Measurements from ENCODE around the gene DEXI.

DNA sequence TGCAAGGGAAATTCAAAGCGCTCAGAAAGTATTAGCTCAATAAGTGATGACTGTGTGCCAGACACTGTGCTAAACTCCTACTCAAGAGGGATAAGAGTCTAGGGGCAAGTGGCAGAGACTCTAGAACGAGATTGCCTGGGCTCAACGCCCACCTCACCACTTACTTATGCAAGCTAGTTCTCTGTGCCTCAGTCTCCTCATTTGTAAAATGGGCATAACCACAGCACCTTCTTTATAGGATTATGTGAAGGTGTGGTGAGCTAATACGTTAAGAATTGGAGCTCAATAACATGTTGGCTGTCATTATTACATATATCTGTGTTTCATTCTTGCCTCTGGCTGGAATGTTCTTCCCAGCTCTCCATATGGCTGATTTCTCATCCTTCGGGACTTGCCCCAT lies 15.4 kb downstream of the DEXI start:
- TF ChIP-seq CTCF (conservative IDR thresholded peaks at IDR 0.05; ENCODE audit: low read depth, low read length) (no peak), FOS (IDR thresholded peaks at IDR 0.05; ENCODE audit: low read depth, low read length) (no peak), CEBPB (IDR thresholded peaks at IDR 0.05; ENCODE audit: low read depth, low read length) (no peak), CHD1 (IDR thresholded peaks at IDR 0.05; ENCODE audit: low read depth, low read length) (no peak), POLR2A (IDR thresholded peaks at IDR 0.05; ENCODE audit: low read depth, low read length) (no peak), MAZ (IDR thresholded peaks at IDR 0.05; ENCODE audit: borderline replicate concordance, low read depth, low read length) (no peak), BHLHE40 (IDR thresholded peaks at IDR 0.05; ENCODE audit: low read depth, low read length) (no peak), MAFK (IDR thresholded peaks at IDR 0.05; ENCODE audit: low read depth, low read length) (no peak)
